ENCODE results near the gene DUSP7.
A peak's percentile ranks its signal among the peaks of the same experiment; 100 is the strongest.

DUSP7 gene

GRCh38 chr3:52001443-52001974, 54.9 kb downstream of the DUSP7 start:
- no peak for TF ChIP-seq REST (IDR thresholded peaks at IDR 0.05; ENCODE audit: insufficient read depth in 1 of 2, low read depth in 2 of 2, low read length in 2 of 2)
- TF ChIP-seq TAF1 (IDR thresholded peaks at IDR 0.05; ENCODE audit: borderline replicate concordance, insufficient read depth, low read length) = no peak
- TF ChIP-seq POLR2AphosphoS5 (IDR thresholded peaks at IDR 0.05; ENCODE audit: low read depth, low read length) = no peak
- TF ChIP-seq FOXP2 (optimal IDR thresholded peaks at IDR 0.05; ENCODE audit: borderline replicate concordance, extremely low read depth, extremely low read length, insufficient read depth) = peak; percentile 20
- no peak for TF ChIP-seq SIN3A (IDR thresholded peaks at IDR 0.05; ENCODE audit: borderline replicate concordance, insufficient read depth, low read length)

GRCh38 chr3:51999846-52000245, 56.5 kb downstream of the DUSP7 start:
- TF ChIP-seq REST (IDR thresholded peaks at IDR 0.05; ENCODE audit: insufficient read depth in 1 of 2, low read depth in 2 of 2, low read length in 2 of 2) (no peak), TAF1 (IDR thresholded peaks at IDR 0.05; ENCODE audit: borderline replicate concordance, insufficient read depth, low read length) (no peak), FOXP2 (optimal IDR thresholded peaks at IDR 0.05; ENCODE audit: borderline replicate concordance, extremely low read depth, extremely low read length, insufficient read depth) (no peak), POLR2AphosphoS5 (IDR thresholded peaks at IDR 0.05; ENCODE audit: low read depth, low read length) (no peak), SIN3A (IDR thresholded peaks at IDR 0.05; ENCODE audit: borderline replicate concordance, insufficient read depth, low read length) (no peak)
